NB4 (cell line): ENCODE measurements around the gene TULP4.

Experiments used
- CTCF ChIP-seq: IDR thresholded peaks from one replicate; pipeline ENCODE4 v1.5.1; 2012; ENCODE audit warnings: low read depth, low read length
- MAX ChIP-seq: IDR thresholded peaks from 2 replicates; pipeline ENCODE4 v1.6.1; 2011; ENCODE audit warnings: low read depth, low read length
- POLR2A ChIP-seq: IDR thresholded peaks from 2 replicates; pipeline ENCODE4 v1.6.1; 2011; ENCODE audit warnings: mild to moderate bottlenecking; ENCODE audit not compliant: insufficient read length; ENCODE audit errors: extremely low read depth

GRCh38 chr6:158312165-158312564 is at the start of gene TULP4:
- TF ChIP-seq CTCF: no peak
- no peak for TF ChIP-seq POLR2A
- no peak for TF ChIP-seq MAX
